ENCODE results near the gene PIPOX. TPM values are rescaled to one million over a fixed set of nuclear protein-coding genes. Genes with fewer than 3 reads are reported as not detected.

The PIPOX gene
- polyA plus RNA-seq, 1 donor from 2014 or later, result 4.4 TPM

DNA sequence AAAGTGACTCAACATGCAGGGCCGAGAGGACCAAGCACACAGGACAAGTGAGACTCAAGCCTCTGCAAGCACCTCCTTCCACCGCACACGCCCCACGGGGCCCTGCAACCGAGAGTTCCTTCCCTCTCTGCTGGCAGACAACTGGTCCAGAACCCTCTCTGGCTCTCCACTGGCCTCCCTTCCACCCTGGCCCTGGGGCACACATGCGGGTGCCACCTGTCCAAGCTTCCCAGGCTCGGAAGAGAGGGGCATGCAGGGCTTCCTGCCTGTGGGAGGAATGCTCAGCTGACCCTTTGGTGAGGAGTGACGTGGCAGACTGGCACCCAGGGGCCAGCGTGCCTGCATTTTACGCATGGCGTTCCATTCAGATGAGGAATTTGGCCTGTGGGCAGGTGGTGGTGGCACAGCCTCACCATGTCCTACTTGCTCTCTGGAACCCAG is 59.8 kb downstream of the PIPOX start:
- no peak for TF ChIP-seq TAF1 (IDR thresholded peaks at IDR 0.05; ENCODE audit: low read depth)
- H3K27ac ChIP-seq (ENCODE audit: low read length), result no peak overlapping the region

DNA sequence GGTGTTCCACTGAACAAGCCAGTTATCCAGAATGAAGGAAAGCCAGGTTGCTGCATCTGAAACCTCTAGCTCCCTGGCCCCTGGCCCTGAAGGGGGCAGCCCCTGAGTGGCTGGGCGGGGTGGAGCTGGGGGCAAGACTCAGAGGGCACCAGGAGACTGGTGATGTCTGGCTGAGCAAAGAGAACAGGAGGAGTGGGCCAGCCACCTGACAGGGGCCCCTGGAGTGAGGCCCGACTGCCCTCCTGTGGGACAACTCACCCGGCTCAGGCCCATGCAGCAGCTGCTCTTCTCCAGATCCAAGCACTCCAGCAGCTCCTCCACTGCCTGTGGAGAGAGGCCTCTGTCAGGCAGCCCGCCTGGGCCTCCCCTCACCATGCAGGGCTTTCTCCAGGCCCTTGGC is 60.4 kb downstream of the PIPOX start:
- H3K27ac ChIP-seq (ENCODE audit: low read length), result no peak overlapping the region
- no peak overlapping the region for H3K9ac ChIP-seq (ENCODE audit: low read length)
- H3K4me3 ChIP-seq (ENCODE audit: low read length), result no peak overlapping the region
- H3K4me2 ChIP-seq (ENCODE audit: low read length), result no peak overlapping the region
- H3K9me2 ChIP-seq (ENCODE audit: insufficient read depth, low read length), result no peaks in the 10 kb centered on the region
- no peak overlapping the region for H2AFZ ChIP-seq (ENCODE audit: low read depth, low read length)
- TF ChIP-seq POLR2AphosphoS5 (IDR thresholded peaks at IDR 0.05) (no peak), SMC3 (conservative IDR thresholded peaks at IDR 0.05; ENCODE audit: poor library complexity) (no peak), TAF1 (IDR thresholded peaks at IDR 0.05; ENCODE audit: low read depth) (no peak)
- H3K27me3 ChIP-seq (ENCODE audit: insufficient read depth, low read depth, low read length), result no peaks in the 10 kb centered on the region
- H4K20me1 ChIP-seq (ENCODE audit: insufficient read depth), result no peaks in the 10 kb centered on the region
- H3F3A ChIP-seq (ENCODE audit: insufficient read depth, low read length, poor library complexity, severe bottlenecking), result no peaks in the 10 kb centered on the region
- peaks cover 10% of the 10 kb centered on the region for H3K36me3 ChIP-seq (ENCODE audit: insufficient read depth, low read length)
- H3K9me3 ChIP-seq (ENCODE audit: low read length), result no peaks in the 10 kb centered on the region
- H3K79me2 ChIP-seq (replicated peaks; ENCODE audit: insufficient read depth, low read length), result no peaks in the 10 kb centered on the region

More for the DNA sequence above, 59.8 kb downstream of the PIPOX start:
- H3K36me3 ChIP-seq (ENCODE audit: insufficient read depth, low read length), result peaks cover 10% of the 10 kb centered on the region
- H3K27me3 ChIP-seq (ENCODE audit: insufficient read depth, low read depth, low read length), result no peaks in the 10 kb centered on the region
- H2AFZ ChIP-seq (ENCODE audit: low read depth, low read length), result no peak overlapping the region
- no peak overlapping the region for H3K9ac ChIP-seq (ENCODE audit: low read length)
- H3K4me2 ChIP-seq (ENCODE audit: low read length), result no peak overlapping the region
- H3K4me3 ChIP-seq (ENCODE audit: low read length), result no peak overlapping the region
- no peaks in the 10 kb centered on the region for H3K79me2 ChIP-seq (replicated peaks; ENCODE audit: insufficient read depth, low read length)
- H3K9me2 ChIP-seq (ENCODE audit: insufficient read depth, low read length), result no peaks in the 10 kb centered on the region
- no peaks in the 10 kb centered on the region for H3K9me3 ChIP-seq (ENCODE audit: low read length)
- H3F3A ChIP-seq (ENCODE audit: insufficient read depth, low read length, poor library complexity, severe bottlenecking), result no peaks in the 10 kb centered on the region
- H4K20me1 ChIP-seq (ENCODE audit: insufficient read depth), result no peaks in the 10 kb centered on the region

Other genes with a start within 250 kb of the PIPOX start
- gene FAM222B, start 200.4 kb upstream of the PIPOX start, polyA plus RNA-seq, result 1.9 and 6.4 TPM in 2 replicates
- gene ERAL1, start 188.1 kb upstream of the PIPOX start, polyA plus RNA-seq, result 24.2 and 31.8 TPM in 2 replicates
- 27.5 and 34.5 TPM in 2 replicates for gene FLOT2, start 145.4 kb upstream of the PIPOX start, polyA plus RNA-seq
- gene DHRS13, start 140.1 kb upstream of the PIPOX start, polyA plus RNA-seq, result 91.1 and 93.2 TPM in 2 replicates
- 10.4 and 12.9 TPM in 2 replicates for gene PHF12, start 91.6 kb upstream of the PIPOX start, polyA plus RNA-seq
- gene SEZ6, start 37.1 kb upstream of the PIPOX start, polyA plus RNA-seq, result 15.1 and 17.4 TPM in 2 replicates
- gene MYO18A, start 137.3 kb downstream of the PIPOX start, polyA plus RNA-seq, result 21.6 and 23.9 TPM in 2 replicates
- not detected in 2 replicates for gene CRYBA1, start 203.7 kb downstream of the PIPOX start, polyA plus RNA-seq

Measured in neural cell (in vitro differentiated cells).